IMR-90 (cell line): ENCODE data around the gene FTO. TPM values are rescaled to one million over a fixed set of nuclear protein-coding genes. Genes with fewer than 3 reads are reported as not detected.

Experiments
- ATAC-seq: fragments of 200-7000 bp; cut with Tn5 transposase; 2 replicates; pipeline ENCODE4 v1.9.1; 2020; ENCODE audit warnings: low read depth, mild to moderate bottlenecking, moderate library complexity
- BruUV-seq: library from RNA; stranded (reverse); fragments of 400-500 nt; replicated peaks from 2 replicates; lab custom pipeline; 2021; lab: Mats Ljungman, UMichigan
- CTCF ChIA-PET: fragments of 300-600 bp; formaldehyde crosslinking; extraction: SDS; loops from one replicate; lab custom pipeline; 2021; ENCODE audit warnings: antibody characterized with exemption; lab: Yijun Ruan, JAX
- POLR2A ChIA-PET: fragments of 300-600 bp; sonication (Branson Sonifier 250); formaldehyde crosslinking; loops from one replicate; lab custom pipeline; 2022; ENCODE audit warnings: antibody characterized with exemption; ENCODE audit not compliant: unreplicated experiment; lab: Charles Lee
- DNase-seq: peaks from one replicate; pipeline ENCODE4 v3.0.0; 2013
- H2AFZ ChIP-seq: replicated peaks from 2 replicates; pipeline ENCODE3; 2013; ENCODE audit warnings: low read length, mild to moderate bottlenecking; ENCODE audit not compliant: poor library complexity
- H2AK5ac ChIP-seq: 2 replicates; pipeline ENCODE4 v1.6.1; 2013; ENCODE audit warnings: low read depth, low read length, inconsistent platforms
- H2AK9ac ChIP-seq: replicated peaks from 2 replicates; pipeline ENCODE3; 2013; ENCODE audit warnings: mild to moderate bottlenecking, low read depth, low read length, moderate library complexity; ENCODE audit not compliant: poor library complexity
- H2BK120ac ChIP-seq: 2 replicates; pipeline ENCODE4 v1.6.1; 2013; ENCODE audit warnings: low read depth, low read length, inconsistent platforms
- H2BK15ac ChIP-seq: 3 replicates; pipeline ENCODE4 v1.6.1; 2013; ENCODE audit warnings: low read depth, low read length, inconsistent platforms
- H2BK20ac ChIP-seq: 2 replicates; pipeline ENCODE4 v1.6.1; 2013; ENCODE audit warnings: low read depth, mild to moderate bottlenecking, inconsistent platforms, low read length, moderate library complexity
- H2BK5ac ChIP-seq: 2 replicates; pipeline ENCODE4 v1.6.1; 2013; ENCODE audit warnings: mild to moderate bottlenecking, low read depth, low read length, inconsistent platforms; ENCODE audit not compliant: poor library complexity, severe bottlenecking
- H3K14ac ChIP-seq: replicated peaks from 2 replicates; pipeline ENCODE4 v1.6.1; 2013; ENCODE audit warnings: low read depth, low read length, inconsistent platforms
- H3K18ac ChIP-seq: 2 replicates; pipeline ENCODE4 v1.6.1; 2013; ENCODE audit warnings: low read depth, low read length, control low read depth
- H3K23ac ChIP-seq: 2 replicates; pipeline ENCODE4 v1.6.1; 2013; ENCODE audit warnings: low read depth, low read length, inconsistent platforms
- H3K27ac ChIP-seq: 2 replicates; pipeline ENCODE4 v1.5.1; 2013; ENCODE audit warnings: mild to moderate bottlenecking, control low read depth, low read length; ENCODE audit not compliant: insufficient read depth
- H3K27me3 ChIP-seq: 2 replicates; pipeline ENCODE4 v1.6.1; 2013; ENCODE audit warnings: low read length; ENCODE audit not compliant: control insufficient read depth, insufficient read depth
- H3K36me3 ChIP-seq: 2 replicates; pipeline ENCODE4 v1.6.1; 2013; ENCODE audit warnings: low read length, mixed read lengths; ENCODE audit not compliant: control insufficient read depth, insufficient read depth
- H3K4ac ChIP-seq: 2 replicates; pipeline ENCODE4 v1.6.1; 2013; ENCODE audit warnings: low read depth, low read length, inconsistent platforms
- H3K4me1 ChIP-seq: 2 replicates; pipeline ENCODE4 v1.6.1; 2013; ENCODE audit warnings: low read length, mixed read lengths; ENCODE audit not compliant: control insufficient read depth, insufficient read depth
- H3K4me2 ChIP-seq: 2 replicates; pipeline ENCODE4 v1.6.1; 2013; ENCODE audit warnings: low read depth, mild to moderate bottlenecking, control low read depth, low read length, moderate library complexity
- H3K4me3 ChIP-seq: 2 replicates; pipeline ENCODE4 v1.5.1; 2013; ENCODE audit warnings: low read depth, mild to moderate bottlenecking, control low read depth, low read length, moderate library complexity; ENCODE audit not compliant: insufficient read depth
- H3K56ac ChIP-seq: 2 replicates; pipeline ENCODE4 v1.6.1; 2013; ENCODE audit warnings: low read length, inconsistent platforms; ENCODE audit not compliant: insufficient read depth; ENCODE audit errors: extremely low read depth
- H3K79me1 ChIP-seq, 2 experiments: 2 replicates each; pipeline ENCODE4 v1.6.1; 2013; ENCODE audit warnings: low read length in 2 of 2, inconsistent platforms in 1 of 2, low read depth in 1 of 2
- H3K9ac ChIP-seq: 2 replicates; pipeline ENCODE4 v1.6.1; 2013; ENCODE audit warnings: low read depth, low read length, control low read depth
- H3K9me1 ChIP-seq: 2 replicates; pipeline ENCODE4 v1.6.1; 2013; ENCODE audit warnings: low read length, inconsistent platforms; ENCODE audit not compliant: insufficient read depth
- H3K9me3 ChIP-seq: 2 replicates; pipeline ENCODE4 v1.6.1; 2013; ENCODE audit warnings: low read length; ENCODE audit not compliant: control insufficient read depth, insufficient read depth
- H4K20me1 ChIP-seq: 2 replicates; pipeline ENCODE4 v1.6.1; 2013; ENCODE audit warnings: low read length, inconsistent platforms; ENCODE audit not compliant: insufficient read depth
- H4K5ac ChIP-seq: 2 replicates; pipeline ENCODE4 v1.6.1; 2013; ENCODE audit warnings: mild to moderate bottlenecking, low read depth, low read length, control low read depth
- H4K8ac ChIP-seq, 2 experiments: 2 replicates each; pipeline ENCODE4 v1.6.1; 2013; ENCODE audit warnings: low read depth in 2 of 2, low read length in 2 of 2, control low read depth in 1 of 2, inconsistent platforms in 1 of 2
- H4K91ac ChIP-seq: 2 replicates; pipeline ENCODE4 v1.6.1; 2013; ENCODE audit warnings: low read depth, low read length, inconsistent platforms; ENCODE audit not compliant: insufficient read depth
- CEBPB ChIP-seq: IDR thresholded peaks from 2 replicates; pipeline ENCODE4 v1.6.1; 2012; ENCODE audit warnings: low read depth, low read length, improper control_type of control experiment
- FOS ChIP-seq: fragments of 150-350 bp; IDR thresholded peaks from 2 replicates; pipeline ENCODE4 v1.6.1; 2016; ENCODE audit warnings: low read depth, low read length
- MAFK ChIP-seq: IDR thresholded peaks from 2 replicates; pipeline ENCODE4 v1.6.1; 2012; ENCODE audit warnings: low read depth, low read length, improper control_type of control experiment
- MAZ ChIP-seq: IDR thresholded peaks from 2 replicates; pipeline ENCODE4 v1.6.1; 2012; ENCODE audit warnings: low read depth, mild to moderate bottlenecking, low read length, improper control_type of control experiment, moderate library complexity, borderline replicate concordance
- MXI1 ChIP-seq: IDR thresholded peaks from 2 replicates; pipeline ENCODE4 v1.6.1; 2012; ENCODE audit warnings: low read depth, mild to moderate bottlenecking, low read length, moderate library complexity, borderline replicate concordance
- NFE2L2 ChIP-seq: fragments of 150-350 bp; IDR thresholded peaks from 2 replicates; pipeline ENCODE4 v1.6.1; 2016; ENCODE audit warnings: low read depth, mild to moderate bottlenecking, low read length
- POLR2A ChIP-seq: IDR thresholded peaks from 2 replicates; pipeline ENCODE4 v1.6.1; 2012; ENCODE audit warnings: mild to moderate bottlenecking, low read depth, low read length
- RAD21 ChIP-seq: IDR thresholded peaks from 2 replicates; pipeline ENCODE4 v1.6.1; 2012; ENCODE audit warnings: low read length, improper control_type of control experiment
- RFX5 ChIP-seq: IDR thresholded peaks from 2 replicates; pipeline ENCODE4 v1.8.0; 2012; ENCODE audit warnings: low read depth, mild to moderate bottlenecking, low read length, moderate library complexity
- WGBS, 2 experiments: methylation state at CpG; one replicate each; pipeline versions ENCODE4 v1.1.5 to v1.1.7; 2013; ENCODE audit warnings: missing lambda C conversion rate in 2 of 2; ENCODE audit not compliant: insufficient read length in 1 of 2; ENCODE audit errors: extremely low coverage in 2 of 2; 5-methylcytosine and 5-hydroxymethylcytosine counted together
- dilution Hi-C: fragments of 300-500 bp; cut with HindIII; formaldehyde crosslinking; loops from one replicate; pipeline ENCODE4 v1.14.3; 2018; ENCODE audit warnings: low sequenced_read_pairs; ENCODE audit not compliant: unreplicated experiment
- in situ Hi-C: fragments of 300-500 bp; cut with MboI; formaldehyde crosslinking; loops from 3 replicates; pipeline ENCODE4 v1.14.3; 2019; ENCODE audit warnings: low sequenced_read_pairs, inconsistent platforms, mixed read lengths
- intact Hi-C: fragments of 100-400 bp; cut with micrococcal nuclease; formaldehyde crosslinking; loops from 2 replicates; pipeline ENCODE4 v1.10.0; 2022
- polyA plus RNA-seq, 3 experiments: library from polyadenylated mRNA; depleted of rRNA; stranded (reverse); fragments of >200 nt; gene quantifications; 2 replicates each; pipeline ENCODE4 v1.2.3, GENCODE V29; 2012; ENCODE audit warnings: low replicate concordance in 1 of 3
- total RNA-seq: library from RNA; depleted of rRNA; stranded (reverse); fragments of >200 nt; gene quantifications from 2 replicates; pipeline ENCODE4 v1.2.3, GENCODE V29; 2012
- TF ChIP-seq, protein P1 (sequence below): fragments of 150-350 bp; IDR thresholded peaks from 2 replicates; pipeline ENCODE4 v1.6.1; 2017; ENCODE audit warnings: mild to moderate bottlenecking, antibody characterized with exemption, low read length, low read depth
- TF ChIP-seq, protein P2 (sequence below): conservative IDR thresholded peaks from 2 replicates; pipeline ENCODE4 v1.5.1; 2012; ENCODE audit warnings: mild to moderate bottlenecking, low read depth, low read length, improper control_type of control experiment

Gene FTO
- total and polyA plus RNA-seq, 2 of the 4 experiments (the other 2 are of a cell fraction): 70.3 to 132 TPM

DNA sequence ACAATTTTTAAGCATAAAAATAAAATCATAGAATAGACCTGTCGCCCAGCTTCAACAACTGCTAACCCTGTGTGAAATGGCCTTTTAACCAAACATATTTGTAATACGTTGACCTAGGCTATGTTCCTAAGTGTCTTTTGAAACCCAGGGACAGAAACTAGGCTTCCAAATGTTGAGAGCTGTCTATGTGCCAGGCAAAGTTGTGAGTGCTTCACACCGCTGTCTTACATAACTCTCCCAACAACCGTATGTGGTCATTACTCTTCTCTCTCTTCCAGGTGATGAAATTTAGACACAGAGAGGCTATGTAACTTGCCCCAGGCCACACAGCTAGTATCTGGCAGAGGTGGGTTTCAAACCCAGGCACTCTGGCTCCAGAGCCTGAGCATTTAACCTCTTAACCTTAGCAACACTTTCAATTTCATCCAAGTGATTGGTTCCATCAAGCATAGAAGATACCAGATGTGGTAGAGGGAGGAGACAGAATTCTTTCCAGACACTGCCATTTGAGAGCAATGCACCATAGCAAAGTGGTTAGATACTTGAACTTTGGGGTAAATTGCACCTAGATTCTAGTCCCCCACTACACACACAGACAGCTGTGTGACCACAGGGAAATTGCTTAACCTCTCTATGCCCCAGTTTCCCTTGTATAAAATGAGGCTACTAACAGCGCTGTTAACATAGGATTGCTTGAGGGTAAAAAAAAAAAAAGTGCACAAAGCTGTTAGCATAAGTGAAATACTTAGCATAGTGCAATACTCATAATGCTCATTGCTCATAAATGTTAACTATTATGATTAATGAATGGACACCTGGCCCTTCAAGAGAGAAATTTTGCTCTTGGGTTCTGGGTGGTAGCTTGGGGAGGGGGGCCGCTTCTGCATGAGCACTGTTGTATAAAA lies 422.0 kb downstream of the FTO start:
- Histone ChIP-seq H3K4me3 (no peak overlapping the region), H3K36me3 (no peaks in the 10 kb centered on the region), H2AFZ (no peak overlapping the region), H3K18ac (no peak overlapping the region), H2AK9ac (no peak overlapping the region), H3K23ac (no peak overlapping the region), H4K5ac (no peak overlapping the region), H3K79me1 (no peaks in the 10 kb centered on the region), H3K9ac (no peak overlapping the region), H3K56ac (no peak overlapping the region), H3K4me2 (no peak overlapping the region), H2BK120ac (no peak overlapping the region), H4K8ac (no peak overlapping the region), H3K14ac (no peak overlapping the region), H2BK15ac (no peak overlapping the region), H2BK5ac (no peak overlapping the region), H4K91ac (no peak overlapping the region), H2BK20ac (no peak overlapping the region), H2AK5ac (no peak overlapping the region), H3K27ac (no peak overlapping the region), H3K27me3 (peaks cover 2% of the 10 kb centered on the region), H3K9me3 (no peaks in the 10 kb centered on the region), H3K4me1 (no peaks in the 10 kb centered on the region), H3K4ac (no peak overlapping the region), H4K20me1 (no peaks in the 10 kb centered on the region), H3K9me1 (no peaks in the 10 kb centered on the region)
- ATAC-seq (no peak), DNase-seq (no peak)
- WGBS, 2 experiments: 83% methylated on average over 1 of the region's 6 CpGs; no CpG with 5 or more reads in 1 of the 2 experiments
- no TSS peak for BruUV-seq
- dilution Hi-C loops: no loop called here
- intact Hi-C loops: no loop called here
- no peak for TF ChIP-seq MXI1
- no peak for TF ChIP-seq CEBPB
- no peak for TF ChIP-seq MAFK
- TF ChIP-seq RFX5: no peak
- TF ChIP-seq RAD21: no peak
- TF ChIP-seq, protein P1, sequence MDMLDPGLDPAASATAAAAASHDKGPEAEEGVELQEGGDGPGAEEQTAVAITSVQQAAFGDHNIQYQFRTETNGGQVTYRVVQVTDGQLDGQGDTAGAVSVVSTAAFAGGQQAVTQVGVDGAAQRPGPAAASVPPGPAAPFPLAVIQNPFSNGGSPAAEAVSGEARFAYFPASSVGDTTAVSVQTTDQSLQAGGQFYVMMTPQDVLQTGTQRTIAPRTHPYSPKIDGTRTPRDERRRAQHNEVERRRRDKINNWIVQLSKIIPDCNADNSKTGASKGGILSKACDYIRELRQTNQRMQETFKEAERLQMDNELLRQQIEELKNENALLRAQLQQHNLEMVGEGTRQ: no peak
- TF ChIP-seq NFE2L2: no peak
- TF ChIP-seq, protein P2, sequence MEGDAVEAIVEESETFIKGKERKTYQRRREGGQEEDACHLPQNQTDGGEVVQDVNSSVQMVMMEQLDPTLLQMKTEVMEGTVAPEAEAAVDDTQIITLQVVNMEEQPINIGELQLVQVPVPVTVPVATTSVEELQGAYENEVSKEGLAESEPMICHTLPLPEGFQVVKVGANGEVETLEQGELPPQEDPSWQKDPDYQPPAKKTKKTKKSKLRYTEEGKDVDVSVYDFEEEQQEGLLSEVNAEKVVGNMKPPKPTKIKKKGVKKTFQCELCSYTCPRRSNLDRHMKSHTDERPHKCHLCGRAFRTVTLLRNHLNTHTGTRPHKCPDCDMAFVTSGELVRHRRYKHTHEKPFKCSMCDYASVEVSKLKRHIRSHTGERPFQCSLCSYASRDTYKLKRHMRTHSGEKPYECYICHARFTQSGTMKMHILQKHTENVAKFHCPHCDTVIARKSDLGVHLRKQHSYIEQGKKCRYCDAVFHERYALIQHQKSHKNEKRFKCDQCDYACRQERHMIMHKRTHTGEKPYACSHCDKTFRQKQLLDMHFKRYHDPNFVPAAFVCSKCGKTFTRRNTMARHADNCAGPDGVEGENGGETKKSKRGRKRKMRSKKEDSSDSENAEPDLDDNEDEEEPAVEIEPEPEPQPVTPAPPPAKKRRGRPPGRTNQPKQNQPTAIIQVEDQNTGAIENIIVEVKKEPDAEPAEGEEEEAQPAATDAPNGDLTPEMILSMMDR: no peak
- TF ChIP-seq FOS: no peak
- no peak for TF ChIP-seq POLR2A
- TF ChIP-seq MAZ: no peak
- in situ Hi-C loops: no loop called here
- POLR2A ChIA-PET: no interaction called here
- CTCF ChIA-PET: no interaction called here
